H1 (cell line): ENCODE data around the gene DARS1. TPM values are rescaled to one million over a fixed set of nuclear protein-coding genes. Genes with fewer than 3 reads are reported as not detected.

ENCODE experiments used
- SP1 ChIP-seq: IDR thresholded peaks from 2 replicates; pipeline ENCODE4 v1.6.1; 2011; ENCODE audit warnings: low read depth, low read length
- polyA plus RNA-seq, 7 experiments: library from polyadenylated mRNA; depleted of rRNA in 3 of 7; stranded (reverse) in 5 of 7; unstranded in 2 of 7; fragments of >200 nt in 5 of 7; fragments of 200-250 nt in 2 of 7; gene quantifications; 1 replicate in 5 of 7; 2 replicates in 1 of 7; 4 replicates in 1 of 7; pipeline versions ENCODE4 v1.2.1 to v1.2.3, GENCODE V29; 2011 to 2013; ENCODE audit warnings: missing spikeins in 2 of 7, mixed read lengths in 2 of 7
- total RNA-seq: library from RNA; stranded (reverse); fragmentation: NEBNext Ultra II Directional; extraction: Animal tissue kit (Norgen Biotek cat#: 25700); gene quantifications from 2 replicates; pipeline ENCODE4 v1.2.1, GENCODE V29; 2021
- TF ChIP-seq, protein P1 (sequence below): fragments of 300-600 bp; sonication (generic); IDR thresholded peaks from 2 replicates; pipeline ENCODE4 v1.7.1; 2012; ENCODE audit warnings: low read length, moderate library complexity, mild to moderate bottlenecking, inconsistent platforms; ENCODE audit not compliant: insufficient replicate concordance

DARS1 gene
- total and polyA plus RNA-seq, 2 of the 8 experiments (the other 6 are each of a cell fraction or from before 2014, with no cell fraction given), result 61.7 to 85.9 TPM

DNA sequence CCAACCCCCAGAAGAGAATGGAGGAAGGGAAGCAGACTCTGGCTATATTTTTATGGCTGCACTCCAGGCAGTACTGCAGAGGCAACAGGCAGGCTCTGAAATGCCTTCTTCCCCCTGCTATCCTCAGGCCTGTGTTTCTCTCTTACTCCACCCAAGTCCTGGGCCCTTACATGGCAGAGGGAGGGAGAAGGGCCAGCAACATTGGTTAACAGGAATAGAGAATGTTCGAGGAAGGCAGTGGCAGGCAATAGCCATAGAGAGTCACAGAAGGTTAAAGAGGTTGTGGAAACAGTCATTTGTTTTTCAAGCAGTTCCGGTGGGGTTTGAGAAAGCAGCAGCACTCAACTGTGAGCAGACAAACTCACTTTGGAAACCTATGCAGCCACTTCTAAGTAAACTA is 15.1 kb upstream of the DARS1 start (continued):
- TF ChIP-seq, protein P1, sequence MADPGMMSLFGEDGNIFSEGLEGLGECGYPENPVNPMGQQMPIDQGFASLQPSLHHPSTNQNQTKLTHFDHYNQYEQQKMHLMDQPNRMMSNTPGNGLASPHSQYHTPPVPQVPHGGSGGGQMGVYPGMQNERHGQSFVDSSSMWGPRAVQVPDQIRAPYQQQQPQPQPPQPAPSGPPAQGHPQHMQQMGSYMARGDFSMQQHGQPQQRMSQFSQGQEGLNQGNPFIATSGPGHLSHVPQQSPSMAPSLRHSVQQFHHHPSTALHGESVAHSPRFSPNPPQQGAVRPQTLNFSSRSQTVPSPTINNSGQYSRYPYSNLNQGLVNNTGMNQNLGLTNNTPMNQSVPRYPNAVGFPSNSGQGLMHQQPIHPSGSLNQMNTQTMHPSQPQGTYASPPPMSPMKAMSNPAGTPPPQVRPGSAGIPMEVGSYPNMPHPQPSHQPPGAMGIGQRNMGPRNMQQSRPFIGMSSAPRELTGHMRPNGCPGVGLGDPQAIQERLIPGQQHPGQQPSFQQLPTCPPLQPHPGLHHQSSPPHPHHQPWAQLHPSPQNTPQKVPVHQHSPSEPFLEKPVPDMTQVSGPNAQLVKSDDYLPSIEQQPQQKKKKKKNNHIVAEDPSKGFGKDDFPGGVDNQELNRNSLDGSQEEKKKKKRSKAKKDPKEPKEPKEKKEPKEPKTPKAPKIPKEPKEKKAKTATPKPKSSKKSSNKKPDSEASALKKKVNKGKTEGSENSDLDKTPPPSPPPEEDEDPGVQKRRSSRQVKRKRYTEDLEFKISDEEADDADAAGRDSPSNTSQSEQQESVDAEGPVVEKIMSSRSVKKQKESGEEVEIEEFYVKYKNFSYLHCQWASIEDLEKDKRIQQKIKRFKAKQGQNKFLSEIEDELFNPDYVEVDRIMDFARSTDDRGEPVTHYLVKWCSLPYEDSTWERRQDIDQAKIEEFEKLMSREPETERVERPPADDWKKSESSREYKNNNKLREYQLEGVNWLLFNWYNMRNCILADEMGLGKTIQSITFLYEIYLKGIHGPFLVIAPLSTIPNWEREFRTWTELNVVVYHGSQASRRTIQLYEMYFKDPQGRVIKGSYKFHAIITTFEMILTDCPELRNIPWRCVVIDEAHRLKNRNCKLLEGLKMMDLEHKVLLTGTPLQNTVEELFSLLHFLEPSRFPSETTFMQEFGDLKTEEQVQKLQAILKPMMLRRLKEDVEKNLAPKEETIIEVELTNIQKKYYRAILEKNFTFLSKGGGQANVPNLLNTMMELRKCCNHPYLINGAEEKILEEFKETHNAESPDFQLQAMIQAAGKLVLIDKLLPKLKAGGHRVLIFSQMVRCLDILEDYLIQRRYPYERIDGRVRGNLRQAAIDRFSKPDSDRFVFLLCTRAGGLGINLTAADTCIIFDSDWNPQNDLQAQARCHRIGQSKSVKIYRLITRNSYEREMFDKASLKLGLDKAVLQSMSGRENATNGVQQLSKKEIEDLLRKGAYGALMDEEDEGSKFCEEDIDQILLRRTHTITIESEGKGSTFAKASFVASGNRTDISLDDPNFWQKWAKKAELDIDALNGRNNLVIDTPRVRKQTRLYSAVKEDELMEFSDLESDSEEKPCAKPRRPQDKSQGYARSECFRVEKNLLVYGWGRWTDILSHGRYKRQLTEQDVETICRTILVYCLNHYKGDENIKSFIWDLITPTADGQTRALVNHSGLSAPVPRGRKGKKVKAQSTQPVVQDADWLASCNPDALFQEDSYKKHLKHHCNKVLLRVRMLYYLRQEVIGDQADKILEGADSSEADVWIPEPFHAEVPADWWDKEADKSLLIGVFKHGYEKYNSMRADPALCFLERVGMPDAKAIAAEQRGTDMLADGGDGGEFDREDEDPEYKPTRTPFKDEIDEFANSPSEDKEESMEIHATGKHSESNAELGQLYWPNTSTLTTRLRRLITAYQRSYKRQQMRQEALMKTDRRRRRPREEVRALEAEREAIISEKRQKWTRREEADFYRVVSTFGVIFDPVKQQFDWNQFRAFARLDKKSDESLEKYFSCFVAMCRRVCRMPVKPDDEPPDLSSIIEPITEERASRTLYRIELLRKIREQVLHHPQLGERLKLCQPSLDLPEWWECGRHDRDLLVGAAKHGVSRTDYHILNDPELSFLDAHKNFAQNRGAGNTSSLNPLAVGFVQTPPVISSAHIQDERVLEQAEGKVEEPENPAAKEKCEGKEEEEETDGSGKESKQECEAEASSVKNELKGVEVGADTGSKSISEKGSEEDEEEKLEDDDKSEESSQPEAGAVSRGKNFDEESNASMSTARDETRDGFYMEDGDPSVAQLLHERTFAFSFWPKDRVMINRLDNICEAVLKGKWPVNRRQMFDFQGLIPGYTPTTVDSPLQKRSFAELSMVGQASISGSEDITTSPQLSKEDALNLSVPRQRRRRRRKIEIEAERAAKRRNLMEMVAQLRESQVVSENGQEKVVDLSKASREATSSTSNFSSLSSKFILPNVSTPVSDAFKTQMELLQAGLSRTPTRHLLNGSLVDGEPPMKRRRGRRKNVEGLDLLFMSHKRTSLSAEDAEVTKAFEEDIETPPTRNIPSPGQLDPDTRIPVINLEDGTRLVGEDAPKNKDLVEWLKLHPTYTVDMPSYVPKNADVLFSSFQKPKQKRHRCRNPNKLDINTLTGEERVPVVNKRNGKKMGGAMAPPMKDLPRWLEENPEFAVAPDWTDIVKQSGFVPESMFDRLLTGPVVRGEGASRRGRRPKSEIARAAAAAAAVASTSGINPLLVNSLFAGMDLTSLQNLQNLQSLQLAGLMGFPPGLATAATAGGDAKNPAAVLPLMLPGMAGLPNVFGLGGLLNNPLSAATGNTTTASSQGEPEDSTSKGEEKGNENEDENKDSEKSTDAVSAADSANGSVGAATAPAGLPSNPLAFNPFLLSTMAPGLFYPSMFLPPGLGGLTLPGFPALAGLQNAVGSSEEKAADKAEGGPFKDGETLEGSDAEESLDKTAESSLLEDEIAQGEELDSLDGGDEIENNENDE, result no peak
- TF ChIP-seq SP1, result no peak
